ENCODE results near the gene SPAG9.
A peak's percentile ranks its signal among the peaks of the same experiment; 100 is the strongest.

SPAG9 gene

GRCh38 chr17:51035431-51035830 lies 85.2 kb downstream of the SPAG9 start:
- DNase-seq (ENCODE audit: low read depth), result peak; percentile 86

- no peak for DNase-seq (ENCODE audit: low read depth)
Observed at GRCh38 chr17:51034800-51035199, 85.9 kb downstream of the SPAG9 start.

- no peak for DNase-seq (ENCODE audit: low read depth)
Observed at GRCh38 chr17:51032850-51033249, 87.8 kb downstream of the SPAG9 start.

- peak; percentile 33 for DNase-seq (ENCODE audit: low read depth)
Observed at GRCh38 chr17:51029568-51030463, 90.9 kb downstream of the SPAG9 start.

GRCh38 chr17:51029142-51029541 lies 91.5 kb downstream of the SPAG9 start:
- DNase-seq (ENCODE audit: low read depth), result no peak

- DNase-seq (ENCODE audit: low read depth), result no peak
Observed at GRCh38 chr17:51028176-51028863, 92.3 kb downstream of the SPAG9 start.

GRCh38 chr17:51018541-51018940 lies 102.1 kb downstream of the SPAG9 start:
- no peak for DNase-seq (ENCODE audit: low read depth)

GRCh38 chr17:51017270-51017669 lies 103.4 kb downstream of the SPAG9 start:
- no peak for DNase-seq (ENCODE audit: low read depth)

- no peak for DNase-seq (ENCODE audit: low read depth)
Observed at GRCh38 chr17:51016099-51016498, 104.6 kb downstream of the SPAG9 start.

- peak; percentile 90 for DNase-seq (ENCODE audit: low read depth)
Observed at GRCh38 chr17:51015145-51015558, 105.5 kb downstream of the SPAG9 start.

GRCh38 chr17:51014129-51014528 lies 106.5 kb downstream of the SPAG9 start:
- DNase-seq (ENCODE audit: low read depth), result no peak

GRCh38 chr17:51013322-51013721 lies 107.3 kb downstream of the SPAG9 start:
- no peak for DNase-seq (ENCODE audit: low read depth)

GRCh38 chr17:51012538-51012937 lies 108.1 kb downstream of the SPAG9 start:
- no peak for DNase-seq (ENCODE audit: low read depth)

GRCh38 chr17:51010173-51010675 lies 110.4 kb downstream of the SPAG9 start:
- DNase-seq (ENCODE audit: low read depth), result no peak

GRCh38 chr17:51006601-51007000 lies 114.1 kb downstream of the SPAG9 start:
- DNase-seq (ENCODE audit: low read depth), result no peak

GRCh38 chr17:51005768-51006167 lies 114.9 kb downstream of the SPAG9 start:
- DNase-seq (ENCODE audit: low read depth), result no peak

- no peak for DNase-seq (ENCODE audit: low read depth)
Observed at GRCh38 chr17:51004249-51004648, 116.4 kb downstream of the SPAG9 start.

- DNase-seq (ENCODE audit: low read depth), result peak; percentile 61
Observed at GRCh38 chr17:51000835-51001638, 119.6 kb downstream of the SPAG9 start.

- DNase-seq (ENCODE audit: low read depth), result no peak
Observed at GRCh38 chr17:50995668-50996067, 125.0 kb downstream of the SPAG9 start.

GRCh38 chr17:50993544-50993943 lies 127.1 kb downstream of the SPAG9 start:
- no peak for DNase-seq (ENCODE audit: low read depth)

GRCh38 chr17:50989149-50989548 lies 131.5 kb downstream of the SPAG9 start:
- DNase-seq (ENCODE audit: low read depth), result no peak

- no peak for DNase-seq (ENCODE audit: low read depth)
Observed at GRCh38 chr17:50988427-50988826, 132.2 kb downstream of the SPAG9 start.
